ENCODE measurements around the gene PDGFD. TPM values are rescaled to one million over a fixed set of nuclear protein-coding genes. Genes with fewer than 3 reads are reported as not detected.

PDGFD gene
- total RNA-seq, 1 donor from 2014 or later = 0.45 TPM

GRCh38 chr11:103995896-103996295 is 168.1 kb downstream of the PDGFD start:
- no peaks in the 10 kb centered on the region for H3K36me3 Mint-ChIP-seq (ENCODE audit: low read depth)
- DNase-seq (ENCODE audit: low spot score) = no peak
- H3K27ac Mint-ChIP-seq (ENCODE audit: unreplicated experiment) = no peak overlapping the region
- no peaks in the 10 kb centered on the region for H3K9me3 Mint-ChIP-seq (ENCODE audit: low read depth)
- TF ChIP-seq CTCF (IDR thresholded peaks at IDR 0.05) = no peak
- H3K4me3 Mint-ChIP-seq (ENCODE audit: unreplicated experiment) = no peak overlapping the region
- H3K27me3 Mint-ChIP-seq (ENCODE audit: low read depth) = no peaks in the 10 kb centered on the region
- H3K4me1 Mint-ChIP-seq (ENCODE audit: low read depth) = peaks cover 5% of the 10 kb centered on the region

GRCh38 chr11:103994518-103994917 is 169.4 kb downstream of the PDGFD start:
- no peaks in the 10 kb centered on the region for H3K4me1 Mint-ChIP-seq (ENCODE audit: low read depth)
- DNase-seq (ENCODE audit: low spot score) = no peak
- no peak for TF ChIP-seq CTCF (IDR thresholded peaks at IDR 0.05)
- no peak overlapping the region for H3K27ac Mint-ChIP-seq (ENCODE audit: unreplicated experiment)
- no peaks in the 10 kb centered on the region for H3K36me3 Mint-ChIP-seq (ENCODE audit: low read depth)
- H3K4me3 Mint-ChIP-seq (ENCODE audit: unreplicated experiment) = no peak overlapping the region
- no peaks in the 10 kb centered on the region for H3K27me3 Mint-ChIP-seq (ENCODE audit: low read depth)
- no peaks in the 10 kb centered on the region for H3K9me3 Mint-ChIP-seq (ENCODE audit: low read depth)

GRCh38 chr11:103994094-103994493 is 169.9 kb downstream of the PDGFD start:
- no peaks in the 10 kb centered on the region for H3K9me3 Mint-ChIP-seq (ENCODE audit: low read depth)
- no peak for DNase-seq (ENCODE audit: low spot score)

GRCh38 chr11:103993507-103993906 is 170.4 kb downstream of the PDGFD start:
- Mint-ChIP-seq H3K9me3 (ENCODE audit: low read depth) (no peaks in the 10 kb centered on the region), H3K27me3 (ENCODE audit: low read depth) (peaks cover 3% of the 10 kb centered on the region), H3K4me1 (ENCODE audit: low read depth) (no peaks in the 10 kb centered on the region), H3K36me3 (ENCODE audit: low read depth) (no peaks in the 10 kb centered on the region), H3K27ac (ENCODE audit: unreplicated experiment) (no peak overlapping the region), H3K4me3 (ENCODE audit: unreplicated experiment) (no peak overlapping the region)
- no peak for TF ChIP-seq CTCF (IDR thresholded peaks at IDR 0.05)
- DNase-seq (ENCODE audit: low spot score) = no peak

More at GRCh38 chr11:103994094-103994493, 169.9 kb downstream of the PDGFD start:
- Mint-ChIP-seq H3K36me3 (ENCODE audit: low read depth) (no peaks in the 10 kb centered on the region), H3K27ac (ENCODE audit: unreplicated experiment) (no peak overlapping the region), H3K4me1 (ENCODE audit: low read depth) (no peaks in the 10 kb centered on the region), H3K27me3 (ENCODE audit: low read depth) (peaks cover 3% of the 10 kb centered on the region), H3K4me3 (ENCODE audit: unreplicated experiment) (no peak overlapping the region)
- TF ChIP-seq CTCF (IDR thresholded peaks at IDR 0.05) = no peak

GRCh38 chr11:103988595-103988969 is 175.4 kb downstream of the PDGFD start:
- Mint-ChIP-seq H3K9me3 (ENCODE audit: low read depth) (peaks cover 9% of the 10 kb centered on the region), H3K27me3 (ENCODE audit: low read depth) (peaks cover 3% of the 10 kb centered on the region), H3K36me3 (ENCODE audit: low read depth) (no peaks in the 10 kb centered on the region), H3K27ac (ENCODE audit: unreplicated experiment) (no peak overlapping the region), H3K4me3 (ENCODE audit: unreplicated experiment) (no peak overlapping the region), H3K4me1 (ENCODE audit: low read depth) (no peaks in the 10 kb centered on the region)
- TF ChIP-seq CTCF (IDR thresholded peaks at IDR 0.05) = no peak
- no peak for DNase-seq (ENCODE audit: low spot score)
